ENCODE measurements around the gene AASDHPPT. TPM values are rescaled to one million over a fixed set of nuclear protein-coding genes. Genes with fewer than 3 reads are reported as not detected.

AASDHPPT gene
- total RNA-seq, 1 donor from 2014 or later = 21.9 TPM

DNA sequence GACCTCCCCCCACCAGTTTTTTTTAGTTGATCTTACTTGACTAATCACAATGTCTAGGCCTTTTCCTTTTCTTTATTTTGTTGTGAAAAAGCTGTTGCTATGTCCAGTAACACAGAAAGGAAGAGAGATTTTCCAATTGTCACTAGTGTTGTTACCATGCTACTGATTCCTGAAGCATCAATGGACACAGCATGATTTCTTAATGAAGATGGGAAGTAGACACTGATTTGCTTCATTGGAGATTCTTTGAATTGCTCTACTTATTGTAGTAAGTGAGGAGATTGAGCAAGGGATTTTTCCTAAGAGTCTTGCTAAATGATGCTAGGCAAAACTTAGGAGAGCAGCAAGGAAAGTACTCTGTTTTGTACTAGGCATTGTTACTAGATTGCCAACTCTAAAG, 4.6 kb downstream of the AASDHPPT start:
- DNase-seq (ENCODE audit: low spot score) = no peak

DNA sequence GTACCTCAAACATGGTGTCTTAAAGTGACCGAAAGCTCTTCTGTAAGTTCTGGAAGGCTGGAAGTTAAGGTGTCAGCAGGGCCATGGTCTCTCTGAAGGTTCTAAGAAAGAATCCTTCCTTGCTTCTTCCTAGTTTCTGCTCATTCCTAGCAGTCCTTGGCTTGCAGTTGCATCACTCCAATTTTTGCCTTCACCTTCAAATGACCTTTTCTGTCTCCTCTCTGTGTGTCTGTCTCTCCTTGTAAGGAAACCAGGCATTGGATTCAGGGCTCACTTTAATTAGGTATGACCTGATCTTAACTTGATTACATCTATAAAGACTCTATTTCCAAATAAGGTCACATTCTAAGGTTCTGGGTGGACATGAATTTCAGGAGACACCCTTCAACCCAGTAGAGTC, 8.7 kb downstream of the AASDHPPT start:
- DNase-seq (ENCODE audit: low spot score) = no peak

DNA sequence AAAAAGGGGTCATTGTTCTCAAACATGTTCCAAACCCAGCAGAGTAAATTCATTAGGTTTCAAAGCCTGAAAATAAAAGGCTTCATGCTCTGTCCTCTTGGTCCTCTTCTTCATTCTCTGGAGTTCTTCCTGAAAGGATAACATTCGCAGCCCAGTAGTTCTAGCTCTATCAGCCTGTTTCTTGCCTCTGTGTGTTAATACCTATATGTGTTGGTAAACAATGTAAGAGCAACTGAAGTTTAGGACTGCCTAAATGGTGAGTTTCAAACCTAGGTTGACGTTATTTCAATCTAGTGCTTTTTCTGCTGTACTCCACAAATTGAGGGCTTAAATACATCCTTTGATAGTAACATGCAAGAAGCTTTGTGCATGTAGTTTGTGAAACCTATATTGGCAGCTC, 9.4 kb downstream of the AASDHPPT start:
- no peak for DNase-seq (ENCODE audit: low spot score)

DNA sequence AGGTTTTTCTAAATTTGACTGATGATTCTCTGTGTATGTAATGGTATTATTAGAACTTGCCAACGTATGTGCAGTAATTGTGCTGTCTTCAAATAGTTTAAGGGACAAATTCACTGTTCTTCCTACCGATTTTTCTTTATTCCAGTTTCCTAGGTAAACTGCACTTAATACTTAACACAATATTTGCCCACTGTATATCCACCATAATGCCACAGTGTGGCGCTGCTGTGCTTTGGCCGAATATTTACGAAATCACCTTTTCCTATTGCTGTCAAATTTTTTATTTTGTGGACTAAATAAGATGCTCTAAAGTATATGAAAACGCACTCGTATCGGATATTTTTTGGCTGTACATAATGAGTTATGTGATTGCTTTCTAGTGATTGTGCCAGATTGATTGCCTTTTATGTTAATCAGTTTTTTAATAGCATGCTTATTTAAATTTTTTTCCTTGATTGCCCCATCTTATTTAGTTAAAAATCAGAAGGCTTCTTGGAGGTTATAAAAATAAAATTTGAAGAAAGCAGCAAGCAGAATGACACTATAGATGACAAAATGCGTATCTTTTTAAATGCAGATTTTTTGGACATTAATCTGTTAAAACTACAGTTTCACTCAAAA, 10.5 kb downstream of the AASDHPPT start:
- DNase-seq (ENCODE audit: low spot score) = no peak

DNA sequence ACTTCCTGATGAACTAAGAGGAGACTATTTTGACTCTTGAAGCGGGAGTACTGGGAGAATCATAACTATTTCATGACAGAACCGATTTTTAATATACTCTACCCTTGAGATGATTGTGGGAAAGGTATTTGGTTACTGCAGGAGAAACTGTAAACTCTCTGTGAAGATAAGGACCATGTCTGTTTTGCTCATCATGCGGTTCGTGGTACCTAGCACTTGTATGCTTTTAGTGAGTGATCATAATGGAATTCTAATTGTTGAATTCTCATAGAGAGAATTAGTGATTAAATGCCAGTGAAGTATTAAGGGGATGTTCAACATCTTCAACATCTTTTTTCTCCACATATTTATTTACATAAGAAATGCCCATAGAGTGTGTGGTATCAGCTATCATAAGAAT, 11.4 kb downstream of the AASDHPPT start:
- DNase-seq (ENCODE audit: low spot score) = no peak

DNA sequence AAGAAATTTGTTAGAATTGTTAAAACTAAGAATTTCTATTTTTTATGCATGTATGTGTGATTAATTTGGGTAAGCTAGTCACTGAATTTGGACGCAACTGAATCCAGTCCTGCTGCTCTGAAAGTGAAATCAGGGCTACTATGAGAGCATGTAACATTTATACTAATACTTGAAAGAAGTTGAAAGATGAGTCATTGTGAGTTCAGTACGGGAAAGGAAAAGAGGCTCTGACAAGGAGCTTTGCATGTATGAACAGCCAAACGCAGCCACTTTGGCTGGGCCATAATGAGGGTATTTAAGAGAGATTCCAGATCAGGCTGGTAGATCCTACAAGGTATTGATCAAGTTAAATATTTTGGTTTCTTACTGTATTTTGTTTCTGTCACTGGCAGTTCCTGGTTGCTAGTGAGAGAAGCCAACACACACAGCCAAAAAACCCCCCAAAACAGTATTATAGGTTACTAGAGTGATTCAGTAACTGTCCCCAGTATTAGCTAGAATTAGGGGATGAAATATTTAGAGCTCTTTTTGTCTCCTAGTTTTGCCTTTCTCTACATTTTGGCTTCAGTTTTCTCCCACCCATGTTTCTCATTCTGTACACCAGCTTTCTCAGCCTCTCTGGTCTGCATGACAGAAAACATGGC, 14.1 kb downstream of the AASDHPPT start:
- no peak for DNase-seq (ENCODE audit: low spot score)

DNA sequence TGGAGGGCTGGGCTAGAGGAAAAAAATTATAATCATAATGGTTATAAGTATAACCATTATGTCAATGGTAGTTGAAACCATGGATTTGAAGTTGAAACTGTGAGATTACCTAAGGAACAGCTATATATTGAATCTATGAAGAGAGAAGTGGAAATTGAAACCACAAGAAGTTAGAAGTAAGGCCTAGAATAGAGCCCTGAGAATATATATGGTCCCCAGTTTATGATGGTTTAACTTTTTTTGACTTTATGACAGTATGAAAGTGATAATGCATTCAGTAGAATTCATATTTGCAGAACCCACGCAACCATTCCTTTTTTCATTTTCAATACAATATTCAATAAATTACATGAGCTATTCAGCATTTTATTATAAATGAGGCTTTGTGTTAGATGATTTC, 15.0 kb downstream of the AASDHPPT start:
- DNase-seq (ENCODE audit: low spot score) = no peak

DNA sequence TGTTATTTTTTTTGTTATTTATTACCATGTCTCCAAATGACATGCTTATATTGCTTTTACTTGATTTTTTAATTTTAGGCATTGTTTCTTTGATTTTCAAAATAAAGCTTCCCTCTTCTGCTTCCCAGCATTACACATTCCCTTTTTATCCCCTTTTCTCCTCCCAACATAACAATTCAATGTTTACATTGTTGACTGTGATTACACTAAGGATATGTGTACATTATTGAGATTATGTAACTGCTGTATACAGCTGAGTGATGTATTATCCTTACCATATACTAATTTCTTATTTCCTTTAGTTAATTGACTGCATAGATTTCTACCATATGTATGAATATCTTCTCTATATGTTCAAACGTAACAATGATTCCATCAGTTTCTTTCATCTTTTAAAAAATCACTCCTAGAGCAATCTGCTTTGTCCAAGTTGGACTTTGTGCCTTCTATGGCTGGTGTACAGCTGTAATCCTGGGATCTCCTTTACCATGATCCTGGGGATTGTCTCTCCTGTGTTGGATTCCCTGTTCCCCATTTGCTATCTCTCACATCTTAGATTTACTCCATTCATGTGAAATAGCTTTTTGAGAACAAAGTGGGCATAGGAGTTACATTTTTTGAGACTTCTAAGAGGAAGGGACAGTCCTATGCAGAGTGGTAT, 21.6 kb downstream of the AASDHPPT start:
- no peak for DNase-seq (ENCODE audit: low spot score)

DNA sequence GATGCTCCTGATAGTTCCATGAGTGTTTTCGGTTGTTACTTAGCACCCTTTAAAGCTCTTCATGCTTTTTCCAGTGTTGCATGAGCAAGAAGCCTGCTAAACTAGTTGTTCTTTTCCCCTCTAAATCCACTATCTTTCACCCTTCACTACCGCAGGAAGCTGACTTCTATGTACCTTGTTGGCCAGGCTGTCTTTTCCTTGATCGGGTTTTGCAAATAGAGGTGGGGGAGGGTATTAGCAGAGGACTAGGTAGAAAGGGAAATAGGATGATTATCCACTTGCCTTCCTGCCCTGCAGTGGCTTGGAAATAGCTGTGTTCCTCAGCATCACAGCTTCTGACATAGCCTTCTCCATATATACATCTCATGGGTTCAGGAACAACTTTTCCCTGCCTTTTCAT, 23.9 kb downstream of the AASDHPPT start:
- no peak for DNase-seq (ENCODE audit: low spot score)

DNA sequence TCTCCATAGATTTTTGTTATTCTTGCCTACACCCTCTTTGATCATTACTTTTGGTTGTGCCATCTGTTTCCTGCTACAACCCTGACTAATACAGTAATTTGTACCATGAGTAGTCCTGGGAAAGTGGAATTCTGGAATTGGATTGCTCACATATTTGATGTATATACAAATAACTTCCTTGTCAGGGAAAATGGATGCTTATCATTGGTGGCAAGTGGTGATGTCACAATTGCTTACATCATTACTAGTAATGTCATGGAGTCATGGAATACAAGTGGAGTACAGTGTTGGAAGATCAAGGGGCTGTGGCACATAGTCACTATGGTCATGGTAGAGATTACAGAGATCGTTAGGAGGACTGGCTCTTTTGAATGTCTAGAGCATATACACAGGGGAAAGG, 24.4 kb downstream of the AASDHPPT start:
- DNase-seq (ENCODE audit: low spot score) = no peak

DNA sequence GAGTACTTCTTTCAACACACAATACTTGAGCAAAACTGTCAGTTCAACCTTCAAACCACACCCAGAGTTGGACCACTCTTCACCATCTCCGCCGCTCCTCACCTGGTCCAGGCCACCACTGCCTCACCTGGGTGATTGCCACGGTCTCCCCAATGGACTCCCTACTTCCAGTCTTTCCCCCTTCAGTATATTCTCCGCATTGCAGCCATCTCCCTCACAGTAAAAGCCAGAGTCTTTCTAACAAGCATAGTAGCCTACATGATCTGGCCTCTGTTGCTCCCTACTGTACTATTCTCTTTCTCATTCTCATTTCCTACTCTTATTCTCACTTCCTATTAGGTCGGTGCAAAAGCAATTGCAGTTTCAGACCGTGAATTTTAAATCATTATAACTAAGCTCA, 28.5 kb downstream of the AASDHPPT start:
- no peak for DNase-seq (ENCODE audit: low spot score)

DNA sequence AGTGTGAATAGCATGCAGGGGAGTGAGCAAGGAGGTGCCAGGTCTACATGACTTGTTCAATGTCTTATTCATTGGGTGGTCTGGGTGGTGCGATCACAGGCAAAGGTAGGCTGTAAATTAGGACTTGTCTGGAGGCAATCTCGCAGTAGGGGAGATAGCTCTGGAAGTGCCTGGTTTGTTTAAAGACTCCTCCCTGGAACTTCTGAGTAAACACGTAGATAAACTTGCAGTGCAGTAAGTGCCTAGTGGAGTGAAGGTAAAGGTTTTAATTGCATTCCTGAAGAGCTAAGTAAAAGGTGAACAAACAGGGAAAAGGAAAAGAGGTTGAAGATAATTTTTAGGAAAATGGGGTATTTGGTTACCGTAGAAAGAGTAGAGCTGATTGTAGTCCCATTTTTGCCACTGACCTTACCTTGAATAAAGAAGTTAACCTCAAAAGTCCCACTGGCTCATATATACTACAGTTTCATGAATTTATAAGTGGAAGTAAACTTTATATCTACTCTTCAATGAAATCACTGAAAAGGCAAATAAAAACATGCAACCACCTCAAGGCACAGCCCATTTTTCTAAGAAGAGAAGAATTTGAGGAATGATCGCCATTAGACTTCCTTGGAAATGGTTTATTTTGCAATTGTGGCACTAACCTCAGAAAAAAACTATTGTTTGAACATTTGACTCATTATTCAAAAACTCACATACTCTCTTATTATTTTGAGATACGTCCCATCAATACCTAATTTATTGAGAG, 44.3 kb downstream of the AASDHPPT start:
- DNase-seq (ENCODE audit: low spot score) = no peak

DNA sequence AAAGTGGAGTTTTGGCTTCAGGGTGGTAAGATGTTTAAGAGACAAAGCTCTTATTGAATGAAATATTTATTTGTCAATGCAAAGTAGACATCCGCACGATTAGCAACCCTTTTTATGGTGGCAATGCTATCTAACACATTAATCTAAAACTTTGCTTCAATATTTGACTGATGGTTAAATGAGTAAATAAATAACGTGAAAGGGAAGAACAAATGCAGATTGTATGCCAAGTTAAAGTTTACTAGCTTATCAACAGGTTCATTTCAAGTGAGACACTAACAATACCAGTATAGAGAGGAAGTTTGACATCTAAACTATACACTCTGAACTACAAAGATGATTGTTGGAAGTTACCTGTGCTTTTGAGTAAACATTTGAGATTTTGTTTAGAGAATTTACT, 50.1 kb downstream of the AASDHPPT start:
- DNase-seq (ENCODE audit: low spot score) = no peak

DNA sequence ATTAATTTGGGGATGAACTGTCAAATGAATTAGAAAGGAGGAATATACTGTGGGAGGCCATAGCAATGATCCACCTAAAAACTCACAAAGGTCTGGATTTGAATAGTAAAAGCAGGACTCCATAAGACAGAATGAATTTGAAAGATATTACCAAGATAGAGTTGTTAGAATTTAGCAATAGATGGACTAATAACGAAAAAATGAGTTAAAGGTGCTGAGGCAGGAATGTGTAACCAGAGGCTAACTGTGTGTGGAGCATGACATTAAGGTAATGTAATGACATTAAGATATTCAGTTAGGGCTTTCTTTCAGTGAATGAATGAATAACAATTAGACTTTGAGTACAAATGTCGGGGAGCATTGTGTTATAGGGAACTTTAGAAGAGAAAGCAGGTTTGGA, 51.3 kb downstream of the AASDHPPT start:
- no peak for DNase-seq (ENCODE audit: low spot score)

DNA sequence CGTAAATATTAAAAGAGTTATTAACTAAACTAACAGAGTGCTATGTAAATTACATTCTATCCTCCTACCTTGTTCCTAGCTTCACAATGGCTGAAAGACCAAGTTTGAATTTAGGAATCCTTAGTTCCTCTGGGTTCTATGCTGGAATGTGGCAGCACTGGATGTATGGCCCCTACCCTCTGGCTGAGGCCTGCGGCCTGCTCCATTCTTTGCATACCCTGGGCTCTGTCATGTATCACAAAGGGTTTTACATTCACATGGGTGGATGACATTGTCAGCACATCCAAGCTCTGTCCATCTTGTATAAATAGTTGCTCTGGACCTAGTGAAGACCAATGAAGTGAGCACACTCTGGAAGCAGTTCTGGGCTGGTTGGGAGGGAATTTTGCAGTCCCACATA, 54.5 kb downstream of the AASDHPPT start:
- DNase-seq (ENCODE audit: low spot score) = no peak

DNA sequence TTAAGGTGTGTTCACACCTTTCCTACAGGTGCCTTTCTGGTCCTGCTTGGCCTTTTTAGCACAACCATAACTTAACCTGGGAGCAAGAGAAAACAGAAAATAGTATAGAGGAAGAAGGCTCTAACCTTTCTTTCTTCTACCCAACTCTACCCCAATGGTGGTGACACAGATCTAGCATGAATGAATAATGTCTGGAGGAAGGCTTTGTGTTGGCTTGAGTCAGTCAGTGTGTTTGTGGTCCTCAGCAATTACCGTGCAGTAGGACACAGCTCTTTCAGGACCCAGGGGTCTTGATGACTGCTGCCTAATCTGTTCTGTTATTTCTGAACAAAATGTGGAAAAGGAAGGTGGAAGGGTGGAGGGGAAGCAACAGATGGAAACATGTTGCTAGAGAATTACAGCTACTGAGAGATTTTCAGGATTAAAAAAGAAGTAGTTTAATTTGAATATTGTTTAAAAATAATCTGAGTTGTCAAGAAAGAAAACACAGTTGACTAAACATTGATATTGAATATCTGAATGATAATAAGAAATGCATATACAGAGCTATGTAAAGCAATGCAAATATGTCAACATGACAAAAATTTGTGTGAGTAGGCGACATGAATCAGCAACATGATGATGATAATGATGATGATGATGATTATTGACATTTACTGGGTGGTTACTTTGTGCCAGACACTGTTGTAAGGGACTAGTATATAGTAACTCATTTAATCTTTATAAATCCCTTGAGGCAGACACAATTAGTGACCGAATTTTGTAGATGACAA, 55.3 kb downstream of the AASDHPPT start:
- no peak for DNase-seq (ENCODE audit: low spot score)

DNA sequence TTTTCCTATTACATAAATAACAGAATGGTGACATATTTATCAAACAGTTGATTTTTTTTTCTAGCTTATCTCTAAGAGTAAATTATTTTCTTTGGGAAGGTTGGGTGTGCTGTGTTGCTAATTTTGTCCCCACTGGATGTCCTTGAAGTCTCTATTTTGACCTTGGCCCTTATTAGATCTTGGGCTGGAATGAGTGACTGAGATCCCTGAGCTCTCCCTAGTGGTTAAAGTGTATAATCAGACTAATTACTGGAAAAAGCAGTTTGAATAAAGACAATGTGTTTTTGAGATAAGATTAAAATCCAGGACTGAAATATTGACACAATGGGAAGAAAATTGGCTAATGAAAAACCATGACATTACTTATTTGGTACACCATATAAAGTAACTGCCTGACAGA, 56.1 kb downstream of the AASDHPPT start:
- DNase-seq (ENCODE audit: low spot score) = no peak

DNA sequence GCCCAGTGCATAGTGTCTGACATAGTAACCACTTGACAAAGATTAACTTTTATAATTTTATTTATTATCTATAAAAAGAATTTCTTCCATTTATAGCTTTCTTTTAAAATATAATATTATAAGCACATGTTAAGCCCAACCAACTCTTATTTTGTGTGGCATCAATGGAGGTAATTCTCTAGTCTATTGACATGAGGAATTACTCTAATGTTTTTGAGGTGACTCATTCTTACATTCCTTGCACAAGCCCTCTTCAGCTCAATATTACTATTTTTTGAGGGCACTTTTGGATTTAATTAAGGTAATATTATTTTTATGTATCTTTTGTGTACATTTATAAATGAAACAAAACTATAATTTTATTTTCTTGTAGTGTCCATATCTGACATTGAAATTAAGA, 59.6 kb downstream of the AASDHPPT start:
- no peak for DNase-seq (ENCODE audit: low spot score)

DNA sequence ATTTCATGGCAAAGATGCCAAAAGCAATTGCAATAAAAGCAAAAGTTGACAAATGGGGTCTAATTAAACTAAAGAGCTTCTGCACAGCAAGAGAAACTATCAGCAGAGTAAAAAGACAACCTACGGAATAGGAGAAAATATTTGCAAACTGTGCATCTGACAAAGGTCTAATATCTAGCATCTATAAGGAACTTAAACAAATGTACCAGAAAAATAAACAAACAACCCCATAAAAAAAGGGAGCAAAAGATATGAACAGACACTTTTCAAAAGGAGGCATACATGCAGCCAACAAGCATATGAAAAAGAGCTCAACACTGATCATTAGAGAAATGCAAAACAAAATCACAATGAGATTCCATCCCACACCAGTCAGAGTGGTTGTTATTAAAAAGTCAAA, 60.3 kb downstream of the AASDHPPT start:
- no peak for DNase-seq (ENCODE audit: low spot score)

Measured in mesenteric fat pad (tissue), 1 donor.